SK-N-SH (cell line): Measurements from ENCODE around the gene RPP21. TPM values are rescaled to one million over a fixed set of nuclear protein-coding genes. Genes with fewer than 3 reads are reported as not detected.

ENCODE experiments used
- CTCF ChIA-PET: fragments of 300-600, 350-600 bp; formaldehyde crosslinking; extraction: SDS; loops from one replicate; lab custom pipeline; 2021; lab: Yijun Ruan, JAX
- POLR2A ChIA-PET: fragments of 350-600 bp; sonication (Branson Sonifier 250); formaldehyde crosslinking; extraction: SDS; loops from one replicate; lab custom pipeline; 2020; ENCODE audit warnings: antibody characterized with exemption, inconsistent platforms; lab: Yijun Ruan, JAX
- DNase-seq: peaks from one replicate; pipeline ENCODE4 v3.0.0; 2012
- H2AFZ ChIP-seq: fragments of 200-600 bp; sonication (generic); 2 replicates; pipeline ENCODE4 v1.8.1; 2016; ENCODE audit warnings: antibody characterized with exemption, mild to moderate bottlenecking, low read depth
- H3F3A ChIP-seq: fragments of 200-600 bp; sonication (generic); replicated peaks from 2 replicates; pipeline ENCODE3; 2016; ENCODE audit warnings: antibody characterized with exemption, mild to moderate bottlenecking; ENCODE audit not compliant: insufficient read depth
- H3K27ac ChIP-seq, 2 experiments: fragments of 200-500 bp in 1 of 2; fragments of 200-600 bp in 1 of 2; sonication (Bioruptor generic) in 1 of 2; sonication (generic), shearing (Covaris generic) in 1 of 2; 2 replicates each; pipeline versions ENCODE4 v1.5.1 to v1.6.1; 2014 to 2016; ENCODE audit warnings: low read depth in 2 of 2, inconsistent platforms in 1 of 2, low read length in 1 of 2, mild to moderate bottlenecking in 1 of 2, mixed read lengths in 1 of 2
- H3K27me3 ChIP-seq: fragments of 200-600 bp; sonication (generic), shearing (Covaris generic); 2 replicates; pipeline ENCODE4 v1.6.1; 2016; ENCODE audit warnings: mixed run types; ENCODE audit not compliant: insufficient read depth
- H3K36me3 ChIP-seq, 2 experiments: fragments of 200-500 bp in 1 of 2; fragments of 200-600 bp in 1 of 2; sonication (Bioruptor generic) in 1 of 2; sonication (generic) in 1 of 2; replicated peaks in 1 of 2; 2 replicates each; pipeline versions ENCODE3 to v1.5.1; 2014 to 2016; ENCODE audit warnings: low read length in 1 of 2, mild to moderate bottlenecking in 1 of 2; ENCODE audit not compliant: insufficient read depth in 2 of 2, control insufficient read depth in 1 of 2
- H3K4me1 ChIP-seq, 2 experiments: fragments of 200-500 bp in 1 of 2; fragments of 200-600 bp in 1 of 2; sonication (Bioruptor generic) in 1 of 2; sonication (generic), shearing (Covaris generic) in 1 of 2; 2 replicates each; pipeline versions ENCODE4 v1.5.1 to v1.6.1; 2014 to 2016; ENCODE audit warnings: low read depth in 1 of 2, low read length in 1 of 2, mixed run types in 1 of 2; ENCODE audit not compliant: insufficient read depth in 2 of 2, control insufficient read depth in 1 of 2
- H3K4me2 ChIP-seq: fragments of 200-600 bp; sonication (generic), shearing (Covaris generic); 2 replicates; pipeline ENCODE4 v1.6.1; 2017; ENCODE audit warnings: mixed run types
- H3K4me3 ChIP-seq, 2 experiments: fragments of 200-500 bp in 1 of 2; fragments of 200-600 bp in 1 of 2; sonication (Bioruptor generic) in 1 of 2; sonication (generic), shearing (Covaris generic) in 1 of 2; 2 replicates each; pipeline versions ENCODE4 v1.5.1 to v1.8.1; 2014 to 2016; ENCODE audit warnings: low read depth in 2 of 2, inconsistent platforms in 1 of 2, low read length in 1 of 2, mild to moderate bottlenecking in 1 of 2, mixed read lengths in 1 of 2, moderate library complexity in 1 of 2
- H3K79me2 ChIP-seq: fragments of 200-600 bp; sonication (generic); 2 replicates; pipeline ENCODE4 v1.8.1; 2017; ENCODE audit warnings: mild to moderate bottlenecking; ENCODE audit not compliant: insufficient read depth
- H3K9ac ChIP-seq: fragments of 200-600 bp; sonication (generic); 2 replicates; pipeline ENCODE4 v1.6.1; 2017; ENCODE audit warnings: mixed run types
- H3K9me2 ChIP-seq: fragments of 200-600 bp; sonication (generic); 2 replicates; pipeline ENCODE4 v1.6.1; 2017; ENCODE audit warnings: mixed run types
- H3K9me3 ChIP-seq: fragments of 200-600 bp; sonication (generic); 2 replicates; pipeline ENCODE4 v1.6.1; 2017; ENCODE audit warnings: mixed run types, mild to moderate bottlenecking, moderate library complexity
- H4K20me1 ChIP-seq: fragments of 200-600 bp; sonication (generic); 2 replicates; pipeline ENCODE4 v1.6.1; 2017; ENCODE audit warnings: mild to moderate bottlenecking, mixed run types; ENCODE audit not compliant: insufficient read depth
- CTCF ChIP-seq: fragments of 200-600 bp; sonication (generic); IDR thresholded peaks from 2 replicates; pipeline ENCODE4 v1.6.1; 2017; ENCODE audit warnings: antibody characterized with exemption, mild to moderate bottlenecking, moderate library complexity
- FOSL2 ChIP-seq: IDR thresholded peaks from 2 replicates; pipeline ENCODE4 v1.4.0; 2012; ENCODE audit warnings: low read depth, mild to moderate bottlenecking, moderate library complexity, borderline replicate concordance
- JUND ChIP-seq: IDR thresholded peaks from 2 replicates; pipeline ENCODE4 v1.4.0; 2012
- MXI1 ChIP-seq: IDR thresholded peaks from 2 replicates; pipeline ENCODE4 v1.6.1; 2012; ENCODE audit warnings: mild to moderate bottlenecking, low read depth, low read length, improper control_type of control experiment
- POLR2AphosphoS5 ChIP-seq: IDR thresholded peaks from 2 replicates; pipeline ENCODE4 v1.6.1; 2012; ENCODE audit warnings: low read depth, low read length
- TAF1 ChIP-seq: IDR thresholded peaks from 2 replicates; pipeline ENCODE4 v1.6.1; 2012; ENCODE audit warnings: low read depth, mild to moderate bottlenecking, low read length, moderate library complexity, borderline replicate concordance
- WGBS: methylation state at CpG from one replicate; pipeline ENCODE4 v1.1.6; 2017; ENCODE audit warnings: low lambda C conversion rate; 5-methylcytosine and 5-hydroxymethylcytosine counted together
- polyA plus RNA-seq, 3 experiments: library from polyadenylated mRNA; depleted of rRNA; stranded (reverse); fragments of >200 nt; gene quantifications; 2 replicates each; pipeline ENCODE4 v1.2.3, GENCODE V29; 2012
- TF ChIP-seq, protein P1 (sequence below): IDR thresholded peaks from 2 replicates; pipeline ENCODE4 v1.6.1; 2012; ENCODE audit warnings: mild to moderate bottlenecking, low read depth, low read length, moderate library complexity
- TF ChIP-seq, protein P2 (sequence below): IDR thresholded peaks from 2 replicates; pipeline ENCODE4; 2012

Gene RPP21
- polyA plus RNA-seq, 1 of the 3 experiments (the other 2 are of a cell fraction): 108 TPM

DNA sequence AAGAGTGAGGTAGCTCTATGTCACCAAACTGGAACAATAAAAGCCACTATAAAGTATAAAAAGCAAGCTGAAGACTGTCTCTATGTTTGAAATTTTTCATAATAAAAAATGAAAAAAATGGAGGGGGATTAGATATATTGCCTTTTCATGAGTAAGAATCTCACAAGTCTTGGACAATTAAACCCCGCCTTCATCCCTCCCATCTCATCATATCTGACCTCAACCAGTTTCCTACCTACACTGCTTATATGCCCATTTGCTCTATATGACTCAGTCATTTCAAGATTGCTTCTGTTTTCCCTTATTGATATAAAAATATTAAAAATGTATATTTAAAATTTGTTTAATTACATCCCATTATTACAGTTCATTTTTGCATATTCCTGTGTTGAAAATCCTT, 21.1 kb upstream of the RPP21 start:
- no peak overlapping the region for H3K9ac ChIP-seq
- no peak for DNase-seq
- TF ChIP-seq POLR2AphosphoS5 (no peak), TAF1 (no peak), MXI1 (no peak), FOSL2 (no peak), CTCF (no peak), JUND (no peak)
- TF ChIP-seq, protein P1, sequence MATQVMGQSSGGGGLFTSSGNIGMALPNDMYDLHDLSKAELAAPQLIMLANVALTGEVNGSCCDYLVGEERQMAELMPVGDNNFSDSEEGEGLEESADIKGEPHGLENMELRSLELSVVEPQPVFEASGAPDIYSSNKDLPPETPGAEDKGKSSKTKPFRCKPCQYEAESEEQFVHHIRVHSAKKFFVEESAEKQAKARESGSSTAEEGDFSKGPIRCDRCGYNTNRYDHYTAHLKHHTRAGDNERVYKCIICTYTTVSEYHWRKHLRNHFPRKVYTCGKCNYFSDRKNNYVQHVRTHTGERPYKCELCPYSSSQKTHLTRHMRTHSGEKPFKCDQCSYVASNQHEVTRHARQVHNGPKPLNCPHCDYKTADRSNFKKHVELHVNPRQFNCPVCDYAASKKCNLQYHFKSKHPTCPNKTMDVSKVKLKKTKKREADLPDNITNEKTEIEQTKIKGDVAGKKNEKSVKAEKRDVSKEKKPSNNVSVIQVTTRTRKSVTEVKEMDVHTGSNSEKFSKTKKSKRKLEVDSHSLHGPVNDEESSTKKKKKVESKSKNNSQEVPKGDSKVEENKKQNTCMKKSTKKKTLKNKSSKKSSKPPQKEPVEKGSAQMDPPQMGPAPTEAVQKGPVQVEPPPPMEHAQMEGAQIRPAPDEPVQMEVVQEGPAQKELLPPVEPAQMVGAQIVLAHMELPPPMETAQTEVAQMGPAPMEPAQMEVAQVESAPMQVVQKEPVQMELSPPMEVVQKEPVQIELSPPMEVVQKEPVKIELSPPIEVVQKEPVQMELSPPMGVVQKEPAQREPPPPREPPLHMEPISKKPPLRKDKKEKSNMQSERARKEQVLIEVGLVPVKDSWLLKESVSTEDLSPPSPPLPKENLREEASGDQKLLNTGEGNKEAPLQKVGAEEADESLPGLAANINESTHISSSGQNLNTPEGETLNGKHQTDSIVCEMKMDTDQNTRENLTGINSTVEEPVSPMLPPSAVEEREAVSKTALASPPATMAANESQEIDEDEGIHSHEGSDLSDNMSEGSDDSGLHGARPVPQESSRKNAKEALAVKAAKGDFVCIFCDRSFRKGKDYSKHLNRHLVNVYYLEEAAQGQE: no peak
- H3K9me3 ChIP-seq: no peaks in the 10 kb centered on the region
- peaks cover 4% of the 10 kb centered on the region for H3F3A ChIP-seq
- no peaks in the 10 kb centered on the region for H3K9me2 ChIP-seq
- peaks cover 79% of the 10 kb centered on the region for H3K79me2 ChIP-seq
- POLR2A ChIA-PET: no interaction called here
- CTCF ChIA-PET: interaction anchor here (1.1 kb wide), 1 partner anchor 105 kb away, joined by 4 read pairs; no protein-coding TSS in a partner anchor
- no peak overlapping the region for H2AFZ ChIP-seq
- H3K27me3 ChIP-seq: no peaks in the 10 kb centered on the region
- WGBS: 97% methylated on average over 1 of the region's 1 CpG
- H3K4me1 ChIP-seq: peaks cover 6 to 7% of the 10 kb centered on the region in 2 experiments; a peak in 2 of 4 replicates
- H3K4me3 ChIP-seq: no peak overlapping the region
- H3K27ac ChIP-seq: no peak overlapping the region
- peaks cover 8 to 12% of the 10 kb centered on the region in 2 experiments for H3K36me3 ChIP-seq
- peaks cover 58% of the 10 kb centered on the region for H4K20me1 ChIP-seq
- 0 out of 2 replicates have a peak overlapping the region, but pooled peaks have one; percentile 6 for H3K4me2 ChIP-seq

DNA sequence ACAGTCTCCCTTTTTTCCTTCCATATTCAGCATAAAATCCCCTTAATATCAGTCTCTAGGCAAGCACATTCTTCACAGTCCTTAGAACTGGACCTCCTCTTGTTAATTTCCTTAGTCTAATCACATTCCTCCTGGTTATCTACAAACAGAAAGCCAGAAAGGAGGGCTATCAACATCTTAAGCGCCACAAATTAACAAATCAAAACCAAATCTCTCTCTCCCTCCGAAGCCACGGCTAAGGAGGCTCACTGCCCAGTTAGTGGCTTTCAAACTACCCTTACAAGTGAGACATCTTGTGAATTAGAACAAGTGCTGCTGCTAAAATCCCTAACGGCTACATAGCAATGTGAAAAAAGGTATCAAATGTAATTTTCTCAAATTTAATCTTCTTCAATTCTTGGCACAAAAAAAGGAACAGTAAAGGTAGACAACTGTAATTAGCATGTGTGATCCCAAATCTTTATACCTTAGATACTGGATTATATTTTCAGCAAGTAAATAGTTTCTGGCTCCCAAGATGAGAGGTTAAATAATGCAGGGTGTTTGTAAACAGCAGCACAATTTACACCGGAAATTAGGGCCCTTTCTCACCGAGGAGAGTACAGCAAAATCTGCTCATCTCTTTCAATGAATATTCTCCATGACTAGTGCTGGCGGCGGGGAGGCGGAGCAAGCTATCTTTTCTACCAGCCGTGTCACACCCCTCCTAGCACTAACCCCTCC, 19.6 kb upstream of the RPP21 start:
- POLR2A ChIA-PET: interaction anchor here (0.7 to 2.3 kb wide), 5 partner anchors 12 to 112 kb away, joined by 3 to 10 read pairs (median 6); partner anchors contain the start of gene TRIM26

More for the DNA sequence above, 19.6 kb upstream of the RPP21 start:
- Histone ChIP-seq H3K79me2 (peaks cover 64% of the 10 kb centered on the region), H4K20me1 (peaks cover 47% of the 10 kb centered on the region), H3K4me3 (peak overlapping the region; percentile 77 to 96), H3K27ac (peak overlapping the region; percentile 89 to 98), H3K36me3 (peaks cover 12 to 13% of the 10 kb centered on the region in 2 experiments), H3K9me3 (no peaks in the 10 kb centered on the region), H3K9ac (peak overlapping the region; percentile 89), H3K9me2 (no peaks in the 10 kb centered on the region), H3K4me1 (peaks cover 6 to 7% of the 10 kb centered on the region in 2 experiments; a peak in 2 of 4 replicates), H3F3A (peaks cover 4% of the 10 kb centered on the region), H2AFZ (peak overlapping the region; percentile 94; the same call in 1 of the 2 replicates), H3K27me3 (no peaks in the 10 kb centered on the region), H3K4me2 (peak overlapping the region; percentile 87)
- WGBS: 3% methylated on average over 10 of the region's 10 CpGs
- TF ChIP-seq, protein P2, sequence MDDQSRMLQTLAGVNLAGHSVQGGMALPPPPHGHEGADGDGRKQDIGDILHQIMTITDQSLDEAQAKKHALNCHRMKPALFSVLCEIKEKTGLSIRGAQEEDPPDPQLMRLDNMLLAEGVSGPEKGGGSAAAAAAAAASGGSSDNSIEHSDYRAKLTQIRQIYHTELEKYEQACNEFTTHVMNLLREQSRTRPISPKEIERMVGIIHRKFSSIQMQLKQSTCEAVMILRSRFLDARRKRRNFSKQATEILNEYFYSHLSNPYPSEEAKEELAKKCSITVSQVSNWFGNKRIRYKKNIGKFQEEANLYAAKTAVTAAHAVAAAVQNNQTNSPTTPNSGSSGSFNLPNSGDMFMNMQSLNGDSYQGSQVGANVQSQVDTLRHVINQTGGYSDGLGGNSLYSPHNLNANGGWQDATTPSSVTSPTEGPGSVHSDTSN: no peak
- peak; percentile 5; the same call in 1 of the 2 replicates for TF ChIP-seq MXI1
- CTCF ChIA-PET: interaction anchor here (1.2 to 2.0 kb wide), 2 partner anchors 11 to 106 kb away, joined by 4 to 19 read pairs; no protein-coding TSS in a partner anchor
- peak; percentile 79 for DNase-seq
